GM10266 (cell line): Measurements from ENCODE around the gene SARM1.

Experiments used
- DNase-seq: peaks from one replicate; pipeline ENCODE4 v3.0.0; 2012; ENCODE audit errors: extremely low spot score
- CTCF ChIP-seq: IDR thresholded peaks from 2 replicates; pipeline ENCODE4 v1.5.1; 2012; ENCODE audit warnings: mild to moderate bottlenecking, low read depth; ENCODE audit not compliant: control insufficient read depth, insufficient read depth; ENCODE audit errors: missing control alignments

Gene SARM1

GRCh38 chr17:28371245-28372202 lies at the start of gene SARM1:
TSS of gene SARM1 (plus strand) at chr17:28371694. CDS start at chr17:28372033, 339 bp downstream.
- TF ChIP-seq CTCF = no peak
- peak; percentile 98 for DNase-seq

GRCh38 chr17:28324267-28324745 lies 47.2 kb upstream of the SARM1 start:
- DNase-seq = no peak
- TF ChIP-seq CTCF = no peak

- TF ChIP-seq CTCF = no peak
- DNase-seq = no peak
These were observed 46.7 kb upstream of the SARM1 start for GRCh38 chr17:28324781-28325180.

- DNase-seq = no peak
- TF ChIP-seq CTCF = no peak
These were observed 46.3 kb upstream of the SARM1 start for GRCh38 chr17:28325211-28325610.

- DNase-seq = no peak
- no peak for TF ChIP-seq CTCF
These were observed 45.4 kb upstream of the SARM1 start for GRCh38 chr17:28326114-28326513.

GRCh38 chr17:28327031-28327607 lies 44.4 kb upstream of the SARM1 start:
- DNase-seq = peak; percentile 32
- TF ChIP-seq CTCF = no peak

GRCh38 chr17:28327709-28328108 lies 43.8 kb upstream of the SARM1 start:
- DNase-seq = no peak
- TF ChIP-seq CTCF = no peak
